ENCODE measurements around the gene OSBPL1A.

The OSBPL1A gene

GRCh38 chr18:24246143-24246542, 151.5 kb downstream of the OSBPL1A start:
- TF ChIP-seq CTCF (conservative IDR thresholded peaks at IDR 0.05; ENCODE audit: low read depth, low read length) = no peak
- H3K4me3 ChIP-seq (ENCODE audit: low read length) = no peak overlapping the region
- no peak for DNase-seq (ENCODE audit: low read depth)

DNA sequence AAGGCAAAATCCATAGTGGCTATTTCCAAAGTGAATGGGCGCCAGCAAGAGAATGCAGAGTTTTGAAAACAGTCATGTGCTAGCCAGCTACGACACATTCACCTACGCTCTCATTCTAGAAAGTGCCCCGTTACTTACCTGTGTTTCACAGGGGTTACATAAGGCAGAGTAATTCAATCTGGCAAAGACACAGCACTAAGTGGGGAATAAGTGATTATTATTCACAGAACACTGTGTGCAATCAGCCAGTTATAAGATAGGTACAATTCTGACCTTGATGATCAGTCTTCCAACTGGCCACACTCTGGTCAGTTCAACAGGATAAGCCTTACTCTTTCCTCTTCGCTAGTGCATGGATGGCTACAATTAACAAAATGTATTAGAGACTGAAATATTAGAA, 152.9 kb downstream of the OSBPL1A start:
- TF ChIP-seq CTCF (conservative IDR thresholded peaks at IDR 0.05; ENCODE audit: low read depth, low read length) = no peak

GRCh38 chr18:24243677-24244076, 153.9 kb downstream of the OSBPL1A start:
- H3K4me3 ChIP-seq (ENCODE audit: low read length) = no peak overlapping the region
- TF ChIP-seq CTCF (conservative IDR thresholded peaks at IDR 0.05; ENCODE audit: low read depth, low read length) = no peak
- no peak for DNase-seq (ENCODE audit: low read depth)

More for the DNA sequence above, 152.9 kb downstream of the OSBPL1A start:
- H3K4me3 ChIP-seq (ENCODE audit: low read length) = no peak overlapping the region
- DNase-seq (ENCODE audit: low read depth) = no peak

DNA sequence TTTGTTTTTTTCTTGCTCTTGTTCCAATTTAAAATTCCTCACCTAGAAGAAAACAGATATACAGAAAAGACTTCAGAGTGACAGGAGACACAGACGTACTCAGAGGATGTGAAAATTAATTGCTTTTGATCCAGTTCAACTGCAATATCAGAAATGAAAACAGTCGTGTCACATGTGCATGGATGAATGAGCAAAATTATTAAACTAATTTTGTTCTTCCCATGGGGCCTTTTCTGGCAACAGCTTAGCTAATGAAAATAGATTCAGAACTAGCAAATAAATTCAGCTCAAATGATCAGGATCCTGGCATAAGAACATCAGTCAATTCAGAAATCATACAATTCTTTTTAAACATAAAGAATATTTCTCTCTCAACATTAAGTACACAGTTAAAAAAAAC, 158.3 kb downstream of the OSBPL1A start:
- no peak for DNase-seq (ENCODE audit: low read depth)
- H3K4me3 ChIP-seq (ENCODE audit: low read length) = no peak overlapping the region
- TF ChIP-seq CTCF (conservative IDR thresholded peaks at IDR 0.05; ENCODE audit: low read depth, low read length) = no peak

DNA sequence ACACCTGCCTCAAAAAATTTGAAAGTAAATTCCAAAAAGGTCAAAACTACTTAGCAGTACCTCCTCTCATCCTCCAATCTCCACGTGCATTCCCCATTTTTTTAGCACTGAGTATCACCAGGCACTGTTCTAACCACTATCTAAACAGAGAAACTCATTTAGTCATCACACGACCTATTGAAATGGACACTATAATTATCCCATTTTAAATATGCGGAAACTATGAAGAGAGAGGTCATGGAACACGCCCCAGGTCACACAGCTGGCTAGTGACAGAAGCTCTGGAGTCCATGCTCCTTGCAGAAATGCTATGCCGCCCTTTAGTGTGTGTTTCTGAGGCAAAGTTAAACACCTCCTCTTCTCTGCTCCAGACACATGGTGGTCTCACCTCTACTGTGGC, 159.2 kb downstream of the OSBPL1A start:
- DNase-seq (ENCODE audit: low read depth) = no peak
- no peak overlapping the region for H3K4me3 ChIP-seq (ENCODE audit: low read length)
- no peak for TF ChIP-seq CTCF (conservative IDR thresholded peaks at IDR 0.05; ENCODE audit: low read depth, low read length)

DNA sequence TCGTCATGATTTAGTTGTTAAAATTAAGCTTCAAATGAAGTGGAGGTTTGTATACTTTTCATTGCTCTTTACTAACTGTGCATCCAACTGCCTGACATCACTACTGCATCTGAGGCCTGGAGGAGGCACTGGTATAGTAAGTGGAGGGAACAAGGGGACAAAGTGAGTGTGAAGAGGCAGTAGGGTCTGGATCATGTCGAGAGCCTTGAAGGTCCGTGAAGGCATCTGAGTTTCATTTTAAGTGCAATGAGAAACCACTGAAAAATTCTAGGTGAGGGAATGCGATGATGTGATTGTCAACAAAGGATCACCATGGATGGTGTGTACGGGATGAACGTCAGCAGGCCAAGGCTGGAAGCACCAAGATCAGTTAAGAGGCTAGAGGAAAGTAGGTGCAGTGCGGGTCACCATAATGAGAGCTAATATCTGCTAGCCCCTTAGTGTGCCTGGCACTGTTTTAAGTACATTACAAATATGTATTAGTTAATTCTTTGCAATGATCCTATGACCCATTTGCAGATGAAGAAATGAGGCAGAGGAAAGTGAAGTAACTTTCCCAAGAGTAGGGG, 162.7 kb downstream of the OSBPL1A start:
- TF ChIP-seq CTCF (conservative IDR thresholded peaks at IDR 0.05; ENCODE audit: low read depth, low read length) = no peak
- no peak overlapping the region for H3K4me3 ChIP-seq (ENCODE audit: low read length)
- no peak for DNase-seq (ENCODE audit: low read depth)

DNA sequence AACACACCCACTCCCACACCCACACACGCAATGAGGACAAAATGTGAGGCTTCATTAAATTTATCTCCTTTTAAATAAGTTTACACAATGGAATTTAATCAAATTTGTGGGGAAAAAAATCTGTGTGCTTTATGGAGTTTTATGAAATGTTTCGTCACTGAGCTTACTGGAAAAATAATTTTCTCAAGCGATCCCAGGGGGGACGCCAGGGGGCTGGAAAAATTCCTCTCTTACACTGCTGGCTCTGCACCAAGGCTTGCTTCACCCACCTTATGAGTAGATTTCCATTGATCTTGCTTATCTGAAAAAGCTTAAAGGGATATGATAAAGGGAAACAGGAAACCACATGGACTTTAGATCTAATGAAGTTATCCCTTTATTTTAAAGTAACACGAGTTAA, 163.3 kb downstream of the OSBPL1A start:
- DNase-seq (ENCODE audit: low read depth) = no peak
- TF ChIP-seq CTCF (conservative IDR thresholded peaks at IDR 0.05; ENCODE audit: low read depth, low read length) = no peak
- no peak overlapping the region for H3K4me3 ChIP-seq (ENCODE audit: low read length)
